Activated CD4-positive, CD25-positive, alpha-beta regulatory T cell treated with anti-CD3 and anti-CD28 coated beads, Interleukin-2, amount 50 U/mL, for 24 hours (primary cell): Measurements from ENCODE around the gene LARP4.
"Not testable (repeated sequence)": the region's sequence is repeated elsewhere in the genome, so short reads cannot be mapped to it uniquely, and the experiment has no call there.

Experiments
- ATAC-seq, 2 donors: fragments of 150-1000 bp; cut with Tn5 transposase; one replicate each; pipeline ENCODE4 v1.10.0; 2021; ENCODE audit warnings: mild to moderate bottlenecking in 1 of 2, moderate library complexity in 1 of 2

LARP4 gene

GRCh38 chr12:50483488-50483887, 82.8 kb downstream of the LARP4 start:
- no peak for ATAC-seq

- ATAC-seq: no peak
Observed at GRCh38 chr12:50488801-50489200, 88.1 kb downstream of the LARP4 start.

GRCh38 chr12:50498119-50498518, 97.4 kb downstream of the LARP4 start:
- ATAC-seq: not testable (repeated sequence)

- peak; percentile 90 to 91 for ATAC-seq
Observed at GRCh38 chr12:50504798-50505674, 104.4 kb downstream of the LARP4 start, which contains the start of gene DIP2B. Gene DIP2B, plus strand, starts transcription at chr12:50504985. Its CDS starts 156 bp downstream, at chr12:50505141.

- no peak for ATAC-seq
Observed at GRCh38 chr12:50505675-50506530, 105.2 kb downstream of the LARP4 start.

- ATAC-seq: no peak
Observed at GRCh38 chr12:50506753-50507473, 106.2 kb downstream of the LARP4 start.

- ATAC-seq: no peak
Observed at GRCh38 chr12:50507474-50507838, 106.8 kb downstream of the LARP4 start.

- no peak for ATAC-seq
Observed at GRCh38 chr12:50507930-50508329, 107.2 kb downstream of the LARP4 start.

GRCh38 chr12:50508414-50508813, 107.7 kb downstream of the LARP4 start:
- ATAC-seq: no peak

- no peak for ATAC-seq
Observed at GRCh38 chr12:50508970-50509663, 108.4 kb downstream of the LARP4 start.

GRCh38 chr12:50514526-50515276, 114.0 kb downstream of the LARP4 start:
- no peak for ATAC-seq

- no peak for ATAC-seq
Observed at GRCh38 chr12:50515587-50515986, 114.9 kb downstream of the LARP4 start.

GRCh38 chr12:50517421-50518048, 116.8 kb downstream of the LARP4 start:
- peak; percentile 96 to 97 for ATAC-seq

- ATAC-seq: no peak
Observed at GRCh38 chr12:50518090-50518489, 117.4 kb downstream of the LARP4 start.

GRCh38 chr12:50519353-50519752, 118.7 kb downstream of the LARP4 start:
- no peak for ATAC-seq

- ATAC-seq: no peak
Observed at GRCh38 chr12:50520416-50521207, 119.9 kb downstream of the LARP4 start.

GRCh38 chr12:50521781-50522180, 121.1 kb downstream of the LARP4 start:
- not testable (repeated sequence) for ATAC-seq

GRCh38 chr12:50523772-50524171, 123.1 kb downstream of the LARP4 start:
- no peak for ATAC-seq

- no peak for ATAC-seq
Observed at GRCh38 chr12:50524621-50525020, 123.9 kb downstream of the LARP4 start.

- ATAC-seq: no peak
Observed at GRCh38 chr12:50525422-50525821, 124.7 kb downstream of the LARP4 start.
